NCI-H524 (cell line): ENCODE data around the gene ERC1.
"Not testable (repeated sequence)": the region's sequence is repeated elsewhere in the genome, so short reads cannot be mapped to it uniquely, and the experiment has no call there.

ENCODE experiments used
- DNase-seq, 2 experiments: peaks; one replicate each; lab custom pipeline; 2025; lab: John Stamatoyannopoulos, UW

Gene ERC1

DNA sequence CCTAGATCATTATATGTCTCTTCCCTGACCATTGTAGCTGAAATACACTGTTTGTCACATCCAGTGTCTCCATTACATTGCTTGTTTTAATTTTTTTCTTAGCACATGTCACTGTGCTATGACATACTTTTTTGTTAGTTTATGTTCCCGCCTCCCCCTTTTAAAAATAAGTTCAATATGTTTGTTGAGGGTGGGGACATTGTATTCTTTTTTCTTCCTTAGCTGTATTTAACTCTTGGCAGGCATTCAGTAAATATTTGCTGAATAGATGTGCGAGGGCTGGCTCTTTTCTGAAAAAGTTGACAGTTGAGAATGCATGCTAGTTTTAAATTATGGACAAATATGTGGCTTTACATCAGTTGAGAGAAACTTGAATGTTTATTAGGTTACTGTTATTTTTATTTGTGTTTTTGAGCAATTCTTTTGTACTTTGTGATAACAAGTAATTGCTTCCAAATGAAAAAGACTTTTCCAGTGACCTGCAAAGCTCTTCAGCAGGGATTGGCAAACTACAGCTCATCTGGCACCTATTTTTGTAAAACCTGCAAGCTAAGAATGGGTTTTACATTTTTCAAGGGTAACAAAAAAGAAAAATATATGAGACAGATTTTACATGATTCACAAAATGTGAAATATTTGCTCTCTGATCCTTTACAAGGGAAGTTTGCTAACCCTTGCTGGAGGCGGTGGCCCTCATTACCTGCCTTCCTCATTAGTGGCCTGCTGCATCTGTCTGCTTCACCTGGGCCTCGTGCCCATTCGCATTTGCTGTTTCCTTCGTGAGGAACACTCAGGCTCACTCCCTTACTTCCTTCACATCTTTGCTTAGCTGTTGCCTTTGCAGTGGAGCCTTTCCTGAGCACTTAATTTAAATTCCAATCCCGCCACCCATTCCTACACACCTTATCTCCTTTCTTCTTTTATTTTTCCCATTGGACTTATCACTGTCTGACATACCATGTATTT is 229.4 kb downstream of the ERC1 start:
- no peak for DNase-seq

DNA sequence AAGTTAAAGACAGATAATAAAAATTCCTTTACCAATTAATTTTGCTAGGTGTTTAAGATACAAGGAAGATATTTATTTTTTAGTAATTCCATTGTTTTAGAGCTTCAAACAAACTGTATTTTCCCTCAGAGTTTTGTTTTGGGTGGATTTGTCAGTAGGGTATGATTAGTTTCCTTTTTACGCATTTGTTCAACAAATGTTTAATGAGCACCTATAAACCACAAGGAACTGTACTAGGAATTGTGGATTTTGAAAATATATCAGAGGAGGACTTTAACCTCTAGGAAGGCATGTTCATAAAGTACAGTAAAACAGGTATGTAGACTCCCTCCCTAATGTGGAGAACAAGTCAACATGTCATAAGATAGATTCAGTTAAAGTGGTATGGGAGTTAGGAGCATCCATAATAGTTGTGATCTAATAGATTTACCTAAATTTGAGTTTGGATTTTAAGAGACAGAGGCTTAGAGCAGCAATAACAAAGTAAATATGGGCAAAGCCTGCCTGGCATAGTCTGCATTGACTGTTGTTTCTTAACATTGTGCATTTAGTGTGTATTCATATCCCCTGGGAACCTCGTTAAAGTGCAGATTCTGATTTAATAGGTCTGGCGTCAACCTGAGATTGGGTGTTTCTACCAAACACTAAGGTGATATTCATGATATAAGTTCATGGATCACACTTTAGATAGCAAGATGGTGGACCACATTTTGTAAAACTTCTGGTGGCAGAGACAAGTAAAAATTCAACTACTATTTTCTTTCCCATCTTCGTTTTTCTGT is 232.0 kb downstream of the ERC1 start:
- no peak for DNase-seq

DNA sequence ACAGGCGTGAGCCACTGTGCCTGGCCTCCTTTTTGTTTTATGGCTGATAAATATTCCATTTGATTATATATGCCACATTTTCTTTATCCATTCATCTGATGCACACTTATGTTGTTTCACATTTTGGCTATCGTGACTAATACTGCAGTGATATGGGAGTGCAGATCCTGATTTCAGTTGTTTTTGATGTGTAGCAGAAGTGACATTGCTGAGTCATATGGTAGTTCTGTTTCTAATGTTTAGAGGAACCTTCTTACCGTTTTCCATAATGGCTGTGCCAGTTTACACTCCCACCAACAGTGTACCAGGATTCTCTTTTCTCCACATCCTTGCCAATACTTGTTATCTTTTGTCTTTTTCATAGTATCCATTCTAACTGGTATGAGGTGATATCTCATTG is 235.9 kb downstream of the ERC1 start:
- DNase-seq, result no peak

DNA sequence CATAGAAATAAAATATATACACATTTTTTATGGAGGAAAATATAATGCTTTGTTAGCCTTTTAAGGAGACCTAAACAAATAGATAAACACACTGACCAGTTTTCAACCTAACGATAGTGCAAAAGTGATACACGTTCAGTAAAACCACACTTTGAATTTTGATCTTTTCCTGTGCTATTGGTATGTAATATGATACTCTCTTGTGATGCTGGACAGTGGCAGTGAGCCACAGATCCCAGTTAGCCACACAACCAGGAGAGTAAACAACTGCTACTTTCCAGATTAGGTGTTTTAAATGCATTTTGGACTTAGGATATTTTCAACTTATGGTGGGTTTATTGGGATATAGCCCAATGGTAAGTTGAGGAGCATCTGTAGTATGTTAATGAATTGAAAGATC is 243.1 kb downstream of the ERC1 start:
- no peak for DNase-seq

DNA sequence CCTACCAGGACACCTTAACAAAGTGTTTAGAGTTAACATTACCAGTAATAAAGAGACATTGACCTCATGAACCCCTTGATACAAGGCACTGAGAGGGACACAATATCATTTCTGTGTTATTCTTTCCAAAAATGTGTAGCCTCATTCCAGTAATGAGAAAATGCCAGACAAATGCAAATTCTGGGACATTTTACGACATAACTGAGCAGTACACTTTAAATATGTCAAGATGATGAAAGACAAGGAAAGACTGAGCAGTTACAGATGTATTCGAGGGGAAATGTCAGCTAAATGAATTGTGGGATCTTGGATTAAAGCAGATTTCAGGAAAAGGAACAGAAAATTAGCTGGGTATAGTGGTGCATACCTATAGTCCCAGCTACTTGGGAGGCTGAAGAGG is 255.6 kb downstream of the ERC1 start:
- DNase-seq, result no peak

DNA sequence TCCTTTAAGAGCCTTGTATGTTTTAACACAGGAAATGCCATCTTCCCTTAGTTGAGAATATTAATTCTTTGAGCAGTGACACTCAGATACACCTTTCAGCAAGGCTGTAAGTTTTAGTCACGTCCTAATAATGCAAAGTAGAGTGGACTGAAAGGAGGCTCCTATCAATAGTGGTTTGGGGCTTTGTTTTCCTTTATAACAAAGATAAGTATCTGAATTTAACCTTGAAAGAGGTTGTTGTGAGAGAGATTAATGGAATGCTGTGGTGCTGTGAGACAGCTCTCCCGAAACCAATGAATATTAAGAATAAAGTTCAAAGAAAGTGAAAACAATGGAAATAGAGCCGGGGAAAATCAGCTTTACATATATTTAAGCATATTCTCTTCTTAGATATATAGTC is 259.6 kb downstream of the ERC1 start:
- DNase-seq, result no peak

DNA sequence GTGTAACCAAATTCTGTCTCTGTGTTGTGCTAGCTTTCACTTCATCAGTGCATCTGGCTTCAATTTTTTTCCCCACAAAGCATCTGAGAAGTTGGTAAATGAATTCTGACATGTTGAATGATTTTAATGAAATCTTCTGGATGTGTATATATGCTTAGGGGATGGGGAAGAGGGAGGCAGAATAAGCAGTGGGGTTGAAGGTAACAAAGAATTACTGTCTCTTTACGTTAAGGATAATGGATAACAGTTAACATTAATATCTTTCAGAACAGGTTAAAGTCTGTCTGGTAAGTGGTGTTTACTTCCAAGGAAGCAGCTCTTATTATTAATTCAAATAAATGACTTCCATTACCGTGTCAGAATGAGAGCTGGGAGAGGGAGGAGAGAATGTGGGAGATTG is 261.7 kb downstream of the ERC1 start:
- no peak for DNase-seq

DNA sequence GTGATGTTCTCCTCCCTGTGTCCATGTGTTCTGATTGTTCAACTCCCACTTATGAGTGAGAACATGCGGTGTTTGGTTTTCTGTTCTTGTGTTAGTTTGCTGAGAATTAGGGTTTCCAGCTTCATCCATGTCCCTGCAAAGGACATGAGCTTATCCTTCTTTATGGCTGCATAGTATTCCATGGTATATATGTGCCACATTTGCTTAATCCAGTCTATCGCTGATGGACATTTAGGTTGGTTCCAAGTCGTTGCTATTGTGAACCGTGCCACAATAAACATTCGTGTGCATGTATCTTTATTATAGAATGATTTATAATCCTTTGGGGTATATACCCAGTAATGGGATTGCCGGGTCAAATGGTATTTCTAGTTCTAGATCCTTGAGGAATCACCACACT is 264.1 kb downstream of the ERC1 start:
- DNase-seq, result not testable (repeated sequence)

DNA sequence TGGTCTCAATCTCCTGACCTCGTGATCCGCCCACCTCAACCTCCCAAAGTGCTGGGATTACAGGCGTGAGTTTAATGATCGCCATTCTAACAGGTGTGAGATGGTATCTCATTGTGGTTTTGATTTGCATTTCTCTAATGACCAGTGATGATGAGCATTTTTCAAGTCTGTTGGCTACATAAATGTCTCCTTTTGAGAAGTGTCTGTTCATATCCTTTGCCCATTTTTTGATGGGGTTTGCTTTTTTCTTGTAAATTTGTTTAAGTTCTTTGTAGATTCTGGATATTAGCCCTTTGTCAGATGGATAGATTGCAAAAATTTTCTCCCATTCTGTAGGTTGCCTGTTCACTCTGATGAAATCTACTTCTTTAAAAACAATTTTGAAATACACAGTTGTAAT is 264.8 kb downstream of the ERC1 start:
- DNase-seq, result not testable (repeated sequence)

DNA sequence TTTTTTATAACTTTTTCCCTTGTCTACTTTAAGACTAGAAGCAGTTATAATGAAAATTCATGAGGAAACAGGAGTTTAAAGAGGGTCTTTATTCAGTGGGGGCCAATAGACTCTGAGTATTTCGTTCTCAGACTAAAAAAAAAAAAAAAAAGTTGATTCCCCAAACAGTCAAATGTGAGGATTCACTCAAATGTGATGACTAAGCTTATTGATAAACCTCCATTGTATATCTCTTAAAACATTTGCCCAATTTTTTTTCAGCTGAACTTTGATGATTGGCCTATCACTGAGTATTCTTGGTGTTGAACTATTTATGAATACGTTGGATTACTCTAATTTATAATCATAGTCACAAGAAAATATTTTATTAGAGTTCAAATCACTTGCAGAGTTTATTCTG is 265.3 kb downstream of the ERC1 start:
- no peak for DNase-seq

DNA sequence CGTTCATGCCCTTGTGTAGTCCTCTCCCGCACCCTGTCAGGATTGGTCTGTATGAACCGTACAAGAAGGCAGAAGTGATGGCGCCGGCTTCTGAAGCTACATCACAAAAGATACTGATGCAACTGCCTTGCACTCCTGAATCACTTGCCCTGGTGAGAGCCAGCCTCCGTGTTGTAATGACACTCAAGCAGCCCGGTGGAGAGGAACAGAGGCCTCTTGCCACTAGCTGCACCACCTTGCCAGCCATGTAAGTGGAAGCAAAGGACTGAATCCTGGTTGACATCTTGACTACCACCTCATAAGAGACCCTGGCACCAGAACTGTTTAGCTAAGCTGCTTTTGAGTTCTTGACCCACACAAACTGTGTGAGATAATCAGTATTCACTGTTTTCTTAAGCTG is 266.0 kb downstream of the ERC1 start:
- no peak for DNase-seq

DNA sequence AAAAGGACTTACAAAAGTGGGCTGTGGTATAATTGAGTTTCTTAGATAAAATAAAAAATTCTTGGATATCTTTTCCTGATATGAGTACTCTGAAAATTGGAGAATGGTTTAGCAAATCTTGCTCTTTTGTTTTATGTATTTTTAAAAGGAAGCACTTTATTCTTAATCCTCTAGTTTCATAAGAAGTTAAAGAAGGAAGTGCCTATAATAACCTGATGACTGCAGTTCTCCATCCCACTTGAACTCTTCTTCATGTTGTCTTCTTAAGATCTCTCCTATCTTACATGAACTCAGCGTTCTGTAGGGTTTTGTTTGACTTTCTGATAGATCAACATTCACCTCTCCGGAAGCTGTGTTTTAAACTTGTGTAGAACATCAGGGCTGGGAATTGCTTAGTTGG is 271.0 kb downstream of the ERC1 start:
- DNase-seq, result no peak

DNA sequence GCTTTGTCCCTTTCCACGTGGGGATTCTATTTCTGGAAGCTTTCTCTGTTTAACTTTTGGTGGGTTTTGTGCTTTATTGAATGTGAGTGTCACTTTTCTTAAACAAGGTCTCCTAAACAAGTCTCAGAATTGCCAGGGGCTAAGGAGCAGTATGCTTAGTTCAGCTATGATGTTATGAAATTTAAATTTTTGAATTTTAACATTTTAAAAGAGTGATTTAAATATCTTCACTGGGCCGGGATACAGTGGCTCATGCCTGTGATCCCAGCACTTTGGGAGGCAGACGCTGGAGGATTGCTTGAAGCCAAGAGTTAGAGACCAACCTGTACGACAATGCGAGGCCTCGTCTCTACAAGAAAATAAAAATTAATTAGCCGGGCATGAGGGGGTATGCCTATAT is 276.2 kb downstream of the ERC1 start:
- no peak for DNase-seq

DNA sequence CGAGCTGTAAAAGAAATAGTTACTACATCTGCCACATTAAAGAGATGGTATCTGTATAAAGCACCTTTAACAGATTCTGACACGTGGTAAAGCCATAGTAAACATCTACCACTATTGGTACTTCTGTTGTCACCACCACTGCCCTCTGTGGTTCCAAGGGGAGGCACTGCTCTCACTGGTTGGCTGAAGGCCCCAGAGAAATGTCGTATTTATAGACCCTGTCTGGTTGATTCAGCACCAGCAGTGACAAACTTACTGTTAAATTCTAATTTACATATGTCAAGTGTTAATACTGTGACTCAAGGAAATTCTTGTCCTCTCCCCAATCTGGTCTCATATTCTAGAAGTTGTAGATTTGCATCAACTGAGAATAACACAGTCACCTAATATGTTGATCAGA is 281.1 kb downstream of the ERC1 start:
- no peak for DNase-seq

DNA sequence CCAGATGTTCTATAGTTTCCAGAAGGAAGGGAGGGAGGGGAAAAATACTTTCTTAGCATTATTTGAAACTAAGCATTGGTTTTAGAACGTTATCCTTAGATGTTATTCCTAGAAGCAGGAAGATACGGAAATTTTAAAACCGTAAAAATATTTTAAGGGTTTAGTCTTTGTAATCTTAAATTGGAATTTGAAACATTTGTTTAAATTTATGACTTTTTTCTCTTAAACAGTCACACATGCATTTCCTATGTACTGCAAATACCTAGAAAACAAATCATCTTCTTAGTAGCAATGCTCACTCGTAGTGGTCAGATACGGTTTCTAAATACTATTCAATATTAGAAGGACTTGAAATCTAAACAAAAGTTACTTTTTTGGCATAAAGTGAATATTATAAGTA is 282.0 kb downstream of the ERC1 start:
- no peak for DNase-seq

DNA sequence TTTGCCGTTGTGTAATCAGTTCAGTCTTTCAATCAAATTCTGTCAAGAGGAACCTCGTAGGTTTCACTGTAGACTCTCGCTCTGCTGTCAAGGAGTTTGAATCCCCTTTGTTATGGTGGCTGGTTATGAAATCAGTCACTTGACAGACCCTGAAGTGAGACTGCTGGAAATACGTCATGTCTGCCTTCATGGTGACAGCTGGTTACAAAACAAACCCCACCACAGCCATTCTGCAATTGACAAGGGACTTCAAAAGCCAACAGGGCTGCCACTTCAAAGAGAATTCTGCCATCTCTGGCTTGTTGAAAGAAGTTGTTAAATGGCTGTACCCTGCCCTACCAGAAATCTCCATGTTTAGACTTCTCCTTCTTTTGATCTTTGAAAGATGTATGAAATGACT is 286.9 kb downstream of the ERC1 start:
- DNase-seq, result peak in 1 of 2 experiments; percentile 14

DNA sequence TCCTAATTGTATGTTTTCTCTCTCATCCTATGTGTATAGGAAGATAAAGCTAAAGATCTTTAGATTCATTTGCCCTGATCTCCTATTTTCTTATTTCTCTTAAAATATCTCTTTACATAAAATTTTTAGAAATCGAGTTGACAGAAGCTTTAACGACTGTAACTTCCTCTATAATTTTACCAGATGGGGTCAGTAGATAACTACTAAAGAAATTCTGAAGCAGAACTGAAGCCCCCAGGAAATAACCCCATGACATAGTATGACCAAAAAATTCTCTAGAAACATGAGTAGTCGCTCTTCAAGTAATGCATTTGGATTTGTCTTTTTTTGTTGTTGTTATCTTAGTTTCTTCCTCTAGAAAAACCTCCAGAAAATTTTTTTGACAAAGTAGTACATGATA is 288.0 kb downstream of the ERC1 start:
- DNase-seq, result no peak

DNA sequence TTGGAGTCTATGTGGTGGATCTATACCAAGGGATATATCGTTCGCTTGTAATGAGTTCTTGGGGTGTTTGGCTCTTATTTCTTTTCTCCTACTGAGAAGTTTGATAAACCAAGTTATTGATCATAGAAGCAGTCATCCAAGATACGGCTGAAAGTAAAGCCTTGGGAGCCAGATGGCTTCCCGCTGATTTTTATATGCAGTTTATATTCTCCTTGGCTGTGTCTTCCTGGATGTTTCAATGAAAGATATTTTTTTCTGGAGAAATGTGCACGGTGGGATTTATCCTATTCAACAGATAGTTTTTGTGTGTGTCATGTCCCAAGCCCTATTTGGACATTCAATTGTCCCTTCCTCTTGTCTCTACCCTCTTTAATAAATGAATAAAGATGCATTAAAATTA is 289.0 kb downstream of the ERC1 start:
- no peak for DNase-seq

DNA sequence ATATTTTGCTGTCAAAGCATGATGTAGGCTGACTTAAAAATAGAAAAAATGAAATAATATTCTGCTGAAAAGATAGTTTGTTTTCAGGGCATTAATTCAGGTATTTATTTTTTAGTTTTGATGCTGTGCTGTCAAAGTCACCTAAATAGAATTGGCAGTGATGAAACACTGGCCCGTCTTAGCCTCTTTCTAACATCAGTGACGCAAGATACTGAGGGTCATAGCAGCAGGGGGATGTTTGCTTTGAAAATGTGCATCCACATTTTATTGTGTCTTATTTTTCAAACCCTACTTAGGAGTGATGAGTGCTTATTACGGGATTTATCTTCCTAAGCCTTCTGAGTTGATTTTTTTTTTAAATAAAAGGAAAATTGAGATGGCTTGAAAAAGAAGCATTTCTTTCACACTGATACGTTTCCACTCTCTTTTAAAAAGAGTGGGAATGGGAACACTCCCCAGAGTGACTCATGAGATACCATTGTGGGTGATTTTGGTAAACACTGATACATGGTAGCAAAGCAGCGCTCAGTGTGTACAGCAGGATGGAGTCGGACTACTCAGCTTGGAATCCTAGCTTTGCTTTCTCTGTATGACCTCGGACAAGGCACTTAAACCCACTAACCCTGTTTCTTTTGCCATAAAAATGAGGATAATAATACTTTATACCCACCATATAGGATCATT is 290.8 kb downstream of the ERC1 start:
- DNase-seq, result no peak

DNA sequence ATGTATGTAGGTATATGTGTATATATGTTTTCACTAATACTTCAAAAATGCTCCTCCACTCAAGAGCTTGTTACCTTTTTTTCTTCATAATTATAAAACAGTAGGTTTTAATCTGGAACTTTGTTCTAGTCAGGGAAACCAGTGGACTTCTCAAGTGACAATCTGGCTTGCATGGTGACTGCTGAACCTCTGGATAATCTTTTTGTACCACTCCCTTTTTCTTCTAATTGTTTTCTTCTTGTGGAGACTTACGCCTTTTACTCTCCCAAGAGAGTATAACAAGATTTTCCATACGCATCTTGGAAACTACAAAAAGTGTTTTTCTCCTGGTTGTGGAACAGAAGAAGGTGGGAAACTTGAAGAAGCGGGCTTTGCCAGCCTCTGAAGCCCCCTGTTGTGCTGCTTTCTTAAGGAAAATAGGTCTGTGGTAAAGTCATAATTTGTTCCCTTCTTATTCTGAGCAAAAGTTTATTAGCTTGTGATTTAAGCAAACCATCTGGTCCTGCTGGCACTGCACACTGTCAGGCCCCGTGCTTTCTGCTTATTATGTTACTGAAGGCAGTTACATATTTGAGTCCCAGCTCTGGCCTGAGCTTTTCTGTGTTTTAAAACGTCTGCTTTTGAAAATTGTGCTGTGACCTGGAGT is 291.8 kb downstream of the ERC1 start:
- DNase-seq, result peak; percentile 1 to 35

DNA sequence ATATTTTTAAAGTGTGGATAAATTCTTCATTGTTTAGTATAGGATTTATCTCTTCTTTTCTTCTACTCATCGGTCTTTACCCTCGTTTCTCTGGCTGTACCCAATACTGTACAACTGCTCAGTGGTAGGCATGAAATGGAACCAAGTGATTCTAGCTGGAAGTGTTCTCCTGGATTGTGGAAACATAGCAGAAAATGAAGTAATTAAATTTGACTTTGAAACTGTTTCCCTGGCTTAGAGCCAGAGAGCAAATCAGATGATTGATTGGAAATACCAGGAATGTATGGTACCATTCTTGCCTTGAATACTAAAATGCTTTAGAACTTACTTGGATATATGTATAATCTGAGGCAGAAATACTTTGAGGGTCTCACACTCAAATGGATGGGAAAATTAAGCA is 292.3 kb downstream of the ERC1 start:
- DNase-seq, result no peak

DNA sequence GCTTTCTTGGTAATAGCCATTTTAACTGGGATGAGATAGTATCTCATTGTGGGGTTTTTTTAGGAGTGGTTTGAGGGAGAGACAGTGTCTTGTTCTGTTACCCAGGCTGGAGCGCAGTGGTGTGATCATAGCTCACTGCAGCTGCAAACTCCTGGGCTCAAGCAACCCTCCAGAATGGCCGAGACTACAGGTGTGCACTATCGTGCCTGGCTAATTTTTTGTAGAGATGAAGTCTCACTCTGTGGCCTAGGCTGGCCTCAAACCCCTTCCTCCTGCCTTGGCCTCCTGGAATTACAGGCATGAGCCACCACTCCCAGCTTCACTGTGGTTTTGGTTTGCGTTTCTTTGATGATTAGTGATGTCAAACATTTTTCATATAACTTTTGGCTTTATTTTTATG is 293.6 kb downstream of the ERC1 start:
- DNase-seq, result no peak
